ENCODE results near the gene ZFYVE27. TPM values are rescaled to one million over a fixed set of nuclear protein-coding genes. Genes with fewer than 3 reads are reported as not detected.

The ZFYVE27 gene
- total RNA-seq, 1 experiment from 2014 or later = 16.9 TPM

Other genes starting within 250 kb of the ZFYVE27 start
- gene MMS19, start 238.7 kb upstream of the ZFYVE27 start, total RNA-seq (2014; rRNA removed; shearing (Covaris generic); ENCODE audit: low replicate concordance) = 45.2 and 56.0 TPM in 2 replicates
- gene UBTD1, start 238.2 kb upstream of the ZFYVE27 start, total RNA-seq (2014; rRNA removed; shearing (Covaris generic); ENCODE audit: low replicate concordance) = 0.11 and 0.72 TPM in 2 replicates
- not detected in 2 replicates for gene ANKRD2, start 164.3 kb upstream of the ZFYVE27 start, total RNA-seq (2014; rRNA removed; shearing (Covaris generic); ENCODE audit: low replicate concordance)
- 0.79 TPM in 1 of 2 replicates, not detected in the other for gene HOGA1, start 152.7 kb upstream of the ZFYVE27 start, total RNA-seq (2014; rRNA removed; shearing (Covaris generic); ENCODE audit: low replicate concordance)
- gene C10orf62, start 147.4 kb upstream of the ZFYVE27 start, total RNA-seq (2014; rRNA removed; shearing (Covaris generic); ENCODE audit: low replicate concordance) = not detected in 2 replicates
- not detected in 2 replicates for gene MORN4, start 103.6 kb upstream of the ZFYVE27 start, total RNA-seq (2014; rRNA removed; shearing (Covaris generic); ENCODE audit: low replicate concordance)
- 4.4 and 8.3 TPM in 2 replicates for gene PI4K2A, start 96.5 kb upstream of the ZFYVE27 start, total RNA-seq (2014; rRNA removed; shearing (Covaris generic); ENCODE audit: low replicate concordance)
- gene AVPI1, start 49.9 kb upstream of the ZFYVE27 start, total RNA-seq (2014; rRNA removed; shearing (Covaris generic); ENCODE audit: low replicate concordance) = not detected in 2 replicates
- not detected in 2 replicates for gene MARVELD1, start 23.4 kb upstream of the ZFYVE27 start, total RNA-seq (2014; rRNA removed; shearing (Covaris generic); ENCODE audit: low replicate concordance)
- gene SFRP5, start 34.9 kb downstream of the ZFYVE27 start, total RNA-seq (2014; rRNA removed; shearing (Covaris generic); ENCODE audit: low replicate concordance) = not detected in 2 replicates
- gene GOLGA7B, start 112.7 kb downstream of the ZFYVE27 start, total RNA-seq (2014; rRNA removed; shearing (Covaris generic); ENCODE audit: low replicate concordance) = not detected in 2 replicates